ENCODE data around the gene SGSM1.

GRCh38 chr22:24867323-24868022 is 61.5 kb downstream of the SGSM1 start:
- TF ChIP-seq CTCF (IDR thresholded peaks at IDR 0.05) = no peak
- no peak for TF ChIP-seq POLR2AphosphoS5 (IDR thresholded peaks at IDR 0.05)
- no peak for TF ChIP-seq POLR2A (IDR thresholded peaks at IDR 0.05)

Measured in breast epithelium (tissue), 3 donors.